GM12801 (cell line): ENCODE data around the gene HOXB13.

Experiments
- CTCF ChIP-seq: IDR thresholded peaks from one replicate; pipeline ENCODE4 v1.5.1; 2011; ENCODE audit warnings: control low read depth; ENCODE audit not compliant: insufficient read length; ENCODE audit errors: extremely low read depth

HOXB13 gene

DNA sequence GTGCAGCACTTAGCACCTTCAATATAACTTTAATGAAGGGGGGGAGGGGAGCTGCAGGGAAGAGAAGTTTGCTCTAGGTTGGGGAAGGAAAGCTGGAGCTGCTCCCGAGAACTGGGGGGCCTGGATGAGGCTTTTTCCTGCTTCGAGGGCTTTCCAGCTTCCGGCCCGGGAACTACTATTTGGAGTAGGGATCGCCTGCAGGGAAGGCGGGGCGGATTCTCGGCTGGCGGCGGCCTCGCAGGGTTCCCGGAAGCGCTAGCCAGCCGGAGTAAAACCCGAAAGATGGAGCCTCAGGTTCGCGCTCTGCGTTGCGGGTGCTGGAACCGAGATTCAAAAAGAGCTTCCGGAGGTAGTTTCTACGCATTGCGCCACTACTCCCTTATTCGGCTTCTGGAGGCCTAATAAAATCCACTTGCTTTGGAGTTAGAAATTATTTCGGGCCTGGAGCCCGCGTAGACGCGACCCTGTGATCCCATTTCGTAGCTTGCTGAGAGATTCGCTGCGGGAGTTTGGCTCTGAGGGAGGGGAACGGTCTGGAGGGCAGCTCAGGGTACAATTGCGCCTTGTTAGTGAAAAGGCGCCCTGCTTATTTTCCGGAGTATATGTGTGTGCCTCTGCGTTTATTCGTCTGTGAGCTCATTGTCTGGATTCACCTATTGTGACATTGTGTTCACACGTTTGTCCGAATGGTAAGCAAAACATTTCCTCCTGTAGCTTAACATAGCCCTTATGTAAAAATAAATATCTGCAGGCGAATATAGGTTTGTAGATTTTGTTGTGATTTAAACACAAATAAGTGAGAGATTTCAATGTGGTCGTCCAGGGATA, 4.9 kb downstream of the HOXB13 start:
- TF ChIP-seq CTCF: no peak

DNA sequence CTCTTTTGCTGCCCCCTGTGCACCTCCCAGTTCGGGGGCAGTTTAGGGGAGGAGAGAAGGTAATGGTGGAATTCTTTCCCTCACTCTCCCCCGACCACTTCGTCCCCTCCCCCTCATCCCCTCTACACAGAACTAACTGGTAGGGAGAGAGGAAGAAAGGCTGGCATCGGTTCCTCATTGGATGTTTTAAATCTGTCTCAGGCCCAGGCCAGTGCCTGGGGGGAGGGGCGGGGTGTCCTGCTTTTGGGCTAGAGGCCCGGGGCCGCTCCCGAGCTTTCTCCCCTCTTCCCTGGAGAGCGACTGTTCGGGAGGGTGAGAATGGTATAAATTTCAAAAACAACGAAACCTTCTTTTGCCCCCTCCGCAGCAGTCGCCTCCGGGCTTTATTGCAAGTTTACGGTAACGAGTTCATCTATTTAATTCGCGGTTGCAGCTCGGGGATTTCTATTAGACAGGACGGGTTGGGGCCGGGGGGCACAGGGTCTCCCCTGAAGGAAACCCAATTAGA, 5.6 kb downstream of the HOXB13 start, which contains the start of gene PRAC2:
Gene PRAC2 (plus strand): TSS at position 271 of the 508 bp plus-strand sequence. CDS start 1,226 bp downstream, outside the sequence.
- no peak for TF ChIP-seq CTCF

DNA sequence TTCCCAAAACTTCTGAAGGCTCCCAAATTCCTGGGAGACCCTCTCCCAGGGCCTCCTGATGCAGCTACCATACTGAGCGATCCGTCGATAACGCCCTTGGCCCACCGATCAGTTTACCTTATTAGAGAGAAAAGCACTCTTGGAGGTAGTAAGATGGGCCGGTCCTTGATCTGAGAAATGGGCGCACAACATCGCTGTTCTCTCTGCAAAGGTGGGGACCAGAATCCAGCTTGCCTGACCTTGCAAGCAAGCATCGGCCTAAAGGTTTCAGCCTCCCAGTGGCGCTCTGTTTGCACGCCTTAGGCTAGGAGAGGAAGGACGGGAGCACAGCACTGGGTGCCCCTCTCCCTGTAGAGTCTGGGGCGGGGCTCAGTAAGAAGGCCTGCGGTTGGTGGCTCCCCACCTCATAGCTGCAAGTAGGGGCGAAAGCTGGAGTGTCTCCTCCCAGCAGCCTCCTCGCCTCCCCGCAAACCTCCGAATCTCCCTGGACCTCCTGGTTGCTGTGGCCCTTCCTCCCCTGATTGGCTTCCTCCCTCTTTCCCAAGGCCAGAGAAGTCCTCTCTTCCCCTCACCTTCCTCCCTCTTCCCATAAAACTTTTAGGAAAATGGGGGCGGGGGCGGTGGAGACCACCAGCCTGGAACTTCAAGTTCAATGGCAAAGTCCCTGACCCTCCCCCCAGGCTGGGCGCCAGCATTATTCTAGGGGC, 6.2 kb downstream of the HOXB13 start, which contains the start of gene PRAC1:
Gene PRAC1 (minus strand): TSS at position 318 of the 707 bp plus-strand sequence. CDS start 126 bp downstream, at position 192.
- TF ChIP-seq CTCF: no peak

- TF ChIP-seq CTCF: no peak
These were observed 7.5 kb downstream of the HOXB13 start for GRCh38 chr17:48721009-48721402.

DNA sequence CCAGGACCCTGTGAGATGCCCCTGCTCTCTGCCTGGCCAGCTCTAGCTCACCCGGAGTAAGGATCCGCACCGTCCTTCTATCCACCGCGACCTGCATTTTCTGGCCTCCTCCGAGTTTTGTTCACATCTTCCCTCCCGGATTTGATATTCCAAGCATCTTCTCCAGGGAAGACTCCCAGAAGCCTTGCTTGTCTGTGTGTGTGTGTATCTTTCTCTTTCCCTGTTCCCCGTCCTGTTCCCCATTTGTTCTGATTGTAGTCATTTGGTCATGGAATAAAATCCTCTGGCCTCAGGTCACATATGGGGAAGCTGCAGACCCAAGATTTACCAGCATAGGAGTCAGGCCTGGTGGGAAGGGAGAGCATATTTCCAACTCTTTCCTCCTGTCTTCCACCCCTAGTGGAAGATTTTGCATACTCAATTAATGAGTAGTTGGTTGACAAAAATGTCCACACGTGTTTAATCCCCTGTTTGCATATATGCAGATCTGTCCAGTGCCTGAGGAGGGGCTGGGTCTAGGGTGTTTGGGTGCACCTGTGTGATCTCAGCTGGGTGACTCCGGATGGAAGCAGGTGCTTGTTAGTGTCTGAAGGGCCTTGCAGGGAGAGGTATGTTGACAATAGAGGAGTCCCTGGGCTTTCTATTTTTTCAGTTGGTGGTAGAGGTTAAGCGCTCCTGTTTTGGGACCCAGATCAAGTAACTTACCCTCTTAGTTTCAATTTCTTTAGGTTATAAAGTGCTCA, 8.1 kb downstream of the HOXB13 start:
- no peak for TF ChIP-seq CTCF

DNA sequence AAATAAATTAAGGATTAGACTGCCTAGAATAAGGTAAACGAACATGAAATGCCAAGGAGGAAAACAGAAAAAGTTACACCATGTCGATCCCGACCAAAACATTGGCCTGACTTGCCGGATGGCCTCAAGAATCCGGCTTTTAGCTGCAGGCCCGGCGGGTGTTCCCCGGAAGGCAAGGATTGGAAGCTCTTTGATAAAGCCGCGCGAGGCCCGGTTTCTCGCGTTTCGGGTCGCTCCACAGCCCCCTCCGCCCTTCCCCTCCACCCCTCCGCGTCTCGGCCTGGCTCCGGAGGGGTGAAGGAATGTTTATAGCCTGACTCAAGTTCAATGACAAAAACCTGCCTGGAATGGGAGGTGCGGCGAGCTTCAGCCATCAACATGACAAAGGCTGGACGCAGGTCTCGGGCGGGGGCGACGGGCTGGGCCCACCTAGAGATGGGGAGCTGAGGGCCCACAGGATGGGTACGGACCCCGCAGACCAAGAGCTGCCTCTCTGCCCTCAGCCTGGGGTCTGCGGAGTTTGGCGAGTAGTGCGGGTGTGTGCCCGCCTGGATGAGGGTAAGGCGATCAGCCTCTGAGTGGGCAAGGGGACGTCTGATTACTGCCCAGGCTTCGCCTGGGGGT, 8.8 kb downstream of the HOXB13 start:
- TF ChIP-seq CTCF: no peak
